HG02852 (cell line): Measurements from ENCODE around the gene MYADML2.

ENCODE experiments used
- ATAC-seq: cut with Tn5 transposase; IDR thresholded peaks from one replicate; pipeline ENCODE4 v1.9.1; 2021; ENCODE audit warnings: mild to moderate bottlenecking, moderate library complexity; ENCODE audit not compliant: unreplicated experiment

The MYADML2 gene

GRCh38 chr17:81912441-81913309 lies 34.4 kb downstream of the MYADML2 start:
- ATAC-seq = no peak

DNA sequence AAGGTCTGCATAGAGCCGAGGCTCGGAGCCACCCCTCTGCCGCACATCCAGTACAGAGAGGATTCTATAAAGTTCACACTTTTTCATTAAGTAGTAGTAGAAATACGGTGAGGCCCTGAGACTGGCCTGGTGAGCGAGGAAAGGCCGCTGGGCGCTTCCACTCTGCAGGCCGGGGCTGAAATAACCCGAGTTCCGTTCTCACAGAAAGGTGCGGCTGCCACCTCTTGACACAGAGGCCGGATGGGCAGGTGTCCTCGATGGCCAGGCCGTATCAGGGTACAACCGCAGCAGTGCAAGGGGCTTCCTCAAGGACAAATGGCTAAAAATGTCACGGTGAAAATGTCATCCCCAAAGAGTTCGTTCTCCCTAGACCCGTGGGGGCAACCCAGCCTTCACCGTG lies 35.1 kb downstream of the MYADML2 start:
- ATAC-seq = no peak

DNA sequence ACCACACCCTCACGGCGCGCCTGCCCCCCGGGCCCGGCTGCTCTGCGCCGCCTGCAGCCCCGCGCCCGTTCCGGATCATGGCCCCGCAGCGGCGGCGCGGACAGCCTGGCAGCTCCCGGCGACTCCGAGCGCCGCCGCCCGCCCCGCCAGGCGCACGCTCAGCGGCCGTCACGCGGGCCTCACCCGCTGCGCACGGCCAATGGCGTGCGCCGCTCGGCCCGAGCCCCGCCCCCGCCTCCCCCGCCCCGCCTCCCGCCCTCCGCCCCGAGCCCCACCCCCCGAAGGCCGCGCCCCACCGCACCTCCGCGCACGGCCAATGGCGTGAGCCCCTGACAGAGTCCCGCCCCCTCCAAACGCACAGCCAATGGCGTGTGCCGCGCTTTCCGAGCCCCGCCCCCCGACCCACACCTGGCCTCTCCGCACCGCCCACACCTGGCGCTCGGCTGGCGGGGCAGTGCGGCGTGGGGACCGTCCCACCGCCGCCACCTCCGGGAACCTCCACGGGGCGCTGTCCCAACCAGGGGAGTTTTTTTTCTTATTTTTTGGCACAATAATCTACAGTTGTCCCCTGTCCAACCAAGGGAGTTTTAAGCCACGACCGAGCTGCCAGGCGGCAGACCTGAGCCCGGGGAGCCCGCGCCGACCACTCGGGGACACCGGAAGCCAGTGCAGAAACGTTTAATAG lies 35.6 kb downstream of the MYADML2 start, which contains the start of gene PCYT2:
Gene PCYT2 (minus strand): TSS at position 123 of the 685 bp plus-strand sequence. CDS start 44 bp downstream, at position 79.
- ATAC-seq = peak; percentile 72

- no peak for ATAC-seq
Measured at GRCh38 chr17:81910840-81911276, 36.2 kb downstream of the MYADML2 start.

- ATAC-seq = no peak
Measured at GRCh38 chr17:81909966-81910839, 36.8 kb downstream of the MYADML2 start.

GRCh38 chr17:81909231-81909630 lies 37.8 kb downstream of the MYADML2 start:
- no peak for ATAC-seq

DNA sequence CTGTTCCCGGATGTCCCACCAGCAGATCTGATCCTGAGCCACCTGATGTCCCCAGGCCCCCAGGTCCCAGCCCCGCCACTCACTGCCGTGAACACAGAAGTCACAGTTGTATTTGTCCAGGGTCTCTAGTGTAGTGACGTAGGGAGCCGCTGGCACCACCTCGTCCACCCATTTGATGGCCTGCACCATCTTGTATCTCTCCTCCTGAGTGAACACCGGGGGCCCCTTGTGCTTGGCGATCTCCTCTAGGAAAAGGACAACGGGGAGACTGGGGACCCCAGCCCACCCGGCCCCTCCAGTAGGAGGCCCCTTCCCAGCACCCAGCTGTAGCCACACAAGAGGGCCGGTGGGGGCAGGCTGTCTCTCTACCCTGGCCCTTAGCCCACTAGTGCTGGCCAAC lies 38.2 kb downstream of the MYADML2 start:
- ATAC-seq = no peak

DNA sequence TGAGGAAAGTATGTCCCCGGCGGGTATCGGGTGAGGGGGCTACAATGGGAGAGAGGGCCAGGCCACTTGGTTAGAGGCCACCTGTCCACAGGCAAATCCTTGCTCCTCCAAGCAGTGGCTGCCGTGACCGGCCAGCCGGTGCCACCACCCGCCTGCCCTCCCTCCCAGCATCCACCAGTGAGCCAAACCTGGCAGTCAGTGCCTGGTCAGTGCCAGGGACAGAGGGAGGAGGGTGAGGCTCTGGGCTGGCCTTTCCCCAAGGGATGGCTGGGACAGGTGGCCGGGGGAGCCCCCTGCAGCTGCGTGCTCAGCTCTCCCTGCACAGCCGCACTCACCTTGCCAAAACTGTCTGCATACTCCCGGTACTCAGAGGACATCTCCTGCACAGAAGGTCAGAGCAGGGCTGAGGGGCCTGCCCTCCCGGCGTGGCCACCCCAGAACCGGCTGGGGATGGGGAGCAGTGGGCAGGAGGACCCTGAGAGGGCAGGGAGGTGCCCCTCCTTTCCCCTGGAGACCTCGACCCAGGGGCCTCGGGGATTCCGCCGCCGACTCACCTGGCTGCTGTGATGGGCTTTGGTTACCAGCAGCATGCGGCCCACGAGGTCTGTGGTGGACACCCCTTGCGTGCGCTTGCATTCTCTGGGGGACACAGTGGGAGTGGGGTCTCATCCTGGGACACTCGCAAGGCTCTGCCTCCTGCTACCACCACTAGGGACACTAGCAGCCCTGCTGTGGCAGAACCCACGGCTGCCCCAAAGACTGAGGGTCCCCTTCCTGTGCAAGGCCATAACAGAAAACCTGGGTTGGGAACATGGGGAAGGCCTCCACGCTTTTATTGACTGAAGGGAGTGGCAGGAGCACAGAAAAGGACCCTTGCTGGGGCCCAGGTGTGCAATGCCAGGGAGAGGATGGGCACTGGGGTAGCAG lies 39.6 kb downstream of the MYADML2 start:
- ATAC-seq = no peak

DNA sequence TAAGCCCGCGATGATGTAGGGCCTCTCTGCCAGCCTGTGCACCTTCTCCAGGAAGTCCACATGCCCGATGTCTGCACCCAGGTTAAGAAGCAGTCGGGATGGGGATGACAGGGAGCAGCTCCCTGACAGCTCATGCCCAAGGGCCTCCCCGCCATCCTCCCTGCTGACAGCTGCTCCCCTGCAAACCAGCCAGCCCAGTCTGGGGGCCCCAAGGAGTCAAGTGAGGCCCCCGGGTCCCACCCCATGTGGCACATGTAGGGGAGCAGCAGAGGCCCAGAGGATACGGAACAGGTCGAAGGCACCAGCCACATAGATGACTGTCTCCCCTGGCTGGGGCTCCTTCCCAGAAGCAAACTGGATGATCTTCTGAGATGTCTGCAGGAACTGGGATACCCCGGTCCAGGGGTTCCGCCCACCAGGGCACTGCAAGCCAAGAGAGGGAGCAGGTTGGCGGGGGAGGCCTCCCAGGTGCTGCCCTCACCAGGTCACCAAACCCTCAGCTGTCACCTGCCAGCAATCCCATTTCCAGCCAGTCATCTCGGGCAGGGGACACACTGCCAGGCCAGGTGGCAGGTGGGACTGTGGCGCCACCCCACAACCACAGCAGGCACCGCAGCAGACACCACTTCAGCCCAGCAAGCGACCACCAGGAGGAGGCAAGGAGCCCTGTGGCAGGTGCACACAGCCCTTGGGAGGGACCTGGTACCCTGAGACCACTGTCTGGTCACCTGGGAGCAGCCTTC lies 40.4 kb downstream of the MYADML2 start:
- ATAC-seq = no peak

- ATAC-seq = no peak
Measured at GRCh38 chr17:81905993-81906392, 41.0 kb downstream of the MYADML2 start.

DNA sequence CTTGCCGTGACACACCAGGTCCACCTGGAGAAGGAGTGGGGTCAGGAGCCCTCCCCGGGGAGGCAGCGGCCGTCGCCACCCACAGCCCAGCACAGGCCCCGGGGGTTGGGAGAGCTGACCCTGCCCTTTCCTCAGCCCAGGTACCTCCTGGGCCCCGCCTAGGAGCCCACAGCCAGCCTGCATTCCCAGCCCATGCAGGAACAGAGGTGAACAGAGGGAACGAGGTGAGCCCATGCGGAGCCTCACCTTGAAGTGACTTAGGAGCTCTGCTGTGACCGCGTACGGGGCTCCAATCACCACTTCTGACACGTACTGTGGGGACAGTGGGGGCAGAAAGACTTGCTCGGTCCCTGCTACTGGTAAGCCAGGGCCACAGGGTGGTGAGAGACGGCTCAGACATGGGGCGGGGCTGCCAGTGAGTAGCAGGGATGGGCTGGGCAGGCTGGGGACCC lies 41.6 kb downstream of the MYADML2 start:
- no peak for ATAC-seq

DNA sequence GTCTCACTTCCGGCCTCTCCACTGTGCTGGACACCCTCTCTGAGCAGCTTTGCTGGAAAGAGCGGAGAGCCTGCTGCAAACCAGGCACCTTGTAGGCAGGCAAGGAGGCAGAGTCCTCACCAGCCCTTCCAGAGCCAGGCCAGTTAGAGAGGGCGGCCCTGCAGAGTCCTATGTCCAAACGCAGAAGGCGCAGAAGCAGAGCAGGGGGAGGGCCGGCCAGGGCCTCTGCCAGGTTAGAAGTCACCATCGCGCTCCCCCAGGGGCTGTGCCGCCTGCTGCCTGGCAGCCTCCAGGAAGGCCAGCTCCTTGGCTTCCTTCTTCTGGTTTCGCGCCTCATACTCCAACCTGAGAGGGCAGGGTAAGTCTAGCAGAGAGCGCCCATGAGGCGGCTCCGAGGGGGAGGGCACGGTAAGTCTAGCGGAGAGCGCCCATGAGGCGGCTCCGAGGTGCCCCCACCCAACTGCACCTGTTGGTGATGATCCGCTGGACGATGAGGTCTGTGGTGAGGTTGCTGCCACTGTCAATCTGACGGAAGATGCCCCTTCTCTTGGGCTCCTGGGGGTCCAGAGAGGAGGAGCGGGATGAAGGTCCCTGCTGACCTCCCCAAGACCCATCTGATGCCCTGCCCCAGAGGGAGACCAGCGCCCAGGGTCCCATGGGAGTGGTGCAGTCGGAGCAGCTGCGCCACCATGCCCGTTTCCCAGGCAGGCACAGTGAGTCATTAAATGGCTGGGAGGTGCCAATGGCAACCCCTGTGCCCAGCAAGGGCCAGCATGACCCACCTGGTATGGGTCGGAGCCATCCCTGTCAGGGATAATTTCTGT lies 42.2 kb downstream of the MYADML2 start:
- ATAC-seq = no peak

- no peak for ATAC-seq
Measured at GRCh38 chr17:81903896-81904599, 43.0 kb downstream of the MYADML2 start.

- no peak for ATAC-seq
Measured at GRCh38 chr17:81903415-81903831, 43.6 kb downstream of the MYADML2 start.

GRCh38 chr17:81902653-81903414 lies 44.2 kb downstream of the MYADML2 start:
- ATAC-seq = no peak

GRCh38 chr17:81902023-81902652 lies 44.9 kb downstream of the MYADML2 start, which contains the start of gene NPB:
NPB (plus strand) TSS chr17:81902238; CDS start chr17:81902278, 40 bp downstream.
- no peak for ATAC-seq
